NCI-H2171 (cell line): ENCODE results near the gene CRYBB2.
"Not testable (repeated sequence)": the region's sequence is repeated elsewhere in the genome, so short reads cannot be mapped to it uniquely, and the experiment has no call there.

Experiments used
- DNase-seq: peaks from one replicate; lab custom pipeline; 2025; lab: John Stamatoyannopoulos, UW

The CRYBB2 gene

GRCh38 chr22:25199731-25200520 is 19.5 kb upstream of the CRYBB2 start, which contains the start of gene CRYBB3:
Gene CRYBB3, plus strand, starts transcription at chr22:25199858. Its CDS starts 1,539 bp downstream, at chr22:25201397.
- DNase-seq = no peak

GRCh38 chr22:25200967-25201366 is 18.5 kb upstream of the CRYBB2 start:
- DNase-seq = no peak

GRCh38 chr22:25201557-25202273 is 17.7 kb upstream of the CRYBB2 start:
- no peak for DNase-seq

- DNase-seq = peak; percentile 28
Observed at GRCh38 chr22:25202290-25202921, 17.0 kb upstream of the CRYBB2 start.

GRCh38 chr22:25203082-25203481 is 16.4 kb upstream of the CRYBB2 start:
- DNase-seq = no peak

GRCh38 chr22:25204547-25204946 is 14.9 kb upstream of the CRYBB2 start:
- not testable (repeated sequence) for DNase-seq

- no peak for DNase-seq
Observed at GRCh38 chr22:25205847-25206246, 13.6 kb upstream of the CRYBB2 start.

GRCh38 chr22:25206998-25207397 is 12.4 kb upstream of the CRYBB2 start:
- DNase-seq = no peak

- no peak for DNase-seq
Observed at GRCh38 chr22:25207553-25208157, 11.8 kb upstream of the CRYBB2 start.

- DNase-seq = no peak
Observed at GRCh38 chr22:25208328-25208727, 11.1 kb upstream of the CRYBB2 start.

- DNase-seq = no peak
Observed at GRCh38 chr22:25208743-25209505, 10.5 kb upstream of the CRYBB2 start.

GRCh38 chr22:25210793-25211192 is 8.6 kb upstream of the CRYBB2 start:
- no peak for DNase-seq

GRCh38 chr22:25212337-25212736 is 7.1 kb upstream of the CRYBB2 start:
- no peak for DNase-seq

- no peak for DNase-seq
Observed at GRCh38 chr22:25213221-25213620, 6.2 kb upstream of the CRYBB2 start.

- DNase-seq = no peak
Observed at GRCh38 chr22:25216230-25216629, 3.2 kb upstream of the CRYBB2 start.

GRCh38 chr22:25219948-25220442 is 556 bp downstream of the CRYBB2 start:
- DNase-seq = no peak

- no peak for DNase-seq
Observed at GRCh38 chr22:25221790-25222189, 2.4 kb downstream of the CRYBB2 start.

- no peak for DNase-seq
Observed at GRCh38 chr22:25223269-25223850, 3.9 kb downstream of the CRYBB2 start.

- no peak for DNase-seq
Observed at GRCh38 chr22:25228822-25229221, 9.4 kb downstream of the CRYBB2 start.

- DNase-seq = not testable (repeated sequence)
Observed at GRCh38 chr22:25230760-25231159, 11.3 kb downstream of the CRYBB2 start.

GRCh38 chr22:25232301-25232700 is 12.9 kb downstream of the CRYBB2 start:
- no peak for DNase-seq
